Smooth muscle cell (in vitro differentiated cells): ENCODE measurements around the gene CXXC5. TPM values are rescaled to one million over a fixed set of nuclear protein-coding genes. Genes with fewer than 3 reads are reported as not detected.

ENCODE experiments used
- DNase-seq: peaks from one replicate; lab custom pipeline; 2025; ENCODE audit not compliant: unreplicated experiment; lab: John Stamatoyannopoulos, UW
- H2AFZ ChIP-seq: fragments of 200-600 bp; sonication (generic); 2 replicates; pipeline ENCODE4 v1.6.0; 2016; ENCODE audit warnings: antibody characterized with exemption, low read depth, mild to moderate bottlenecking
- H3F3A ChIP-seq: fragments of 200-600 bp; sonication (generic); 2 replicates; pipeline ENCODE4 v1.6.0; 2017; ENCODE audit warnings: antibody characterized with exemption, low read depth
- H3K27ac ChIP-seq: fragments of 200-600 bp; sonication (generic); 2 replicates; pipeline ENCODE4 v1.5.1; 2016; ENCODE audit warnings: low read depth, mild to moderate bottlenecking
- H3K27me3 ChIP-seq: fragments of 200-600 bp; sonication (generic); 2 replicates; pipeline ENCODE4 v1.6.1; 2016; ENCODE audit warnings: low read depth, mild to moderate bottlenecking
- H3K36me3 ChIP-seq: fragments of 200-600 bp; sonication (generic); 2 replicates; pipeline ENCODE4 v1.5.1; 2016; ENCODE audit warnings: low read depth
- H3K4me1 ChIP-seq: fragments of 200-600 bp; sonication (generic); 2 replicates; pipeline ENCODE4 v1.5.1; 2016; ENCODE audit warnings: low read depth
- H3K4me2 ChIP-seq: fragments of 200-600 bp; sonication (generic); 2 replicates; pipeline ENCODE4 v1.6.0; 2016; ENCODE audit warnings: mild to moderate bottlenecking
- H3K4me3 ChIP-seq: fragments of 200-600 bp; sonication (generic); 2 replicates; pipeline ENCODE4 v1.5.1; 2016; ENCODE audit warnings: mild to moderate bottlenecking
- H3K79me2 ChIP-seq: fragments of 200-600 bp; sonication (generic); 2 replicates; pipeline ENCODE4 v1.6.0; 2016; ENCODE audit warnings: low read depth, mild to moderate bottlenecking
- H3K9ac ChIP-seq: fragments of 200-600 bp; sonication (generic); 2 replicates; pipeline ENCODE4 v1.6.0; 2016; ENCODE audit warnings: low read depth
- H3K9me3 ChIP-seq: fragments of 200-600 bp; sonication (generic); replicated peaks from 2 replicates; pipeline ENCODE4 v1.5.1; 2016; ENCODE audit warnings: low read depth
- H4K20me1 ChIP-seq: fragments of 200-600 bp; sonication (generic); 2 replicates; pipeline ENCODE4 v1.6.0; 2016; ENCODE audit warnings: low read depth
- WGBS: methylation state at CpG from one replicate; pipeline ENCODE4 v1.1.7; 2016; ENCODE audit warnings: low lambda C conversion rate; 5-methylcytosine and 5-hydroxymethylcytosine counted together
- polyA plus RNA-seq: library from polyadenylated mRNA; unstranded; fragments of >200 nt; fragmentation: Nextera tagmentation; extraction: Ambion mirVana; gene quantifications from 2 replicates; pipeline ENCODE4 v1.2.1, GENCODE V29; 2016
- total RNA-seq: library from RNA; depleted of rRNA; stranded (reverse); fragments of >200 nt; gene quantifications from 2 replicates; pipeline ENCODE4 v1.2.3, GENCODE V29; 2014
- TF ChIP-seq, protein P1 (sequence below): fragments of 200-600 bp; sonication (generic); IDR thresholded peaks from 2 replicates; pipeline ENCODE4 v1.5.1; 2017; ENCODE audit warnings: borderline replicate concordance, mild to moderate bottlenecking, antibody characterized with exemption; ENCODE audit not compliant: insufficient read depth, poor library complexity, severe bottlenecking

The CXXC5 gene
- total and polyA plus RNA-seq, 2 experiments from 2014 or later: 85.5 to 139 TPM

DNA sequence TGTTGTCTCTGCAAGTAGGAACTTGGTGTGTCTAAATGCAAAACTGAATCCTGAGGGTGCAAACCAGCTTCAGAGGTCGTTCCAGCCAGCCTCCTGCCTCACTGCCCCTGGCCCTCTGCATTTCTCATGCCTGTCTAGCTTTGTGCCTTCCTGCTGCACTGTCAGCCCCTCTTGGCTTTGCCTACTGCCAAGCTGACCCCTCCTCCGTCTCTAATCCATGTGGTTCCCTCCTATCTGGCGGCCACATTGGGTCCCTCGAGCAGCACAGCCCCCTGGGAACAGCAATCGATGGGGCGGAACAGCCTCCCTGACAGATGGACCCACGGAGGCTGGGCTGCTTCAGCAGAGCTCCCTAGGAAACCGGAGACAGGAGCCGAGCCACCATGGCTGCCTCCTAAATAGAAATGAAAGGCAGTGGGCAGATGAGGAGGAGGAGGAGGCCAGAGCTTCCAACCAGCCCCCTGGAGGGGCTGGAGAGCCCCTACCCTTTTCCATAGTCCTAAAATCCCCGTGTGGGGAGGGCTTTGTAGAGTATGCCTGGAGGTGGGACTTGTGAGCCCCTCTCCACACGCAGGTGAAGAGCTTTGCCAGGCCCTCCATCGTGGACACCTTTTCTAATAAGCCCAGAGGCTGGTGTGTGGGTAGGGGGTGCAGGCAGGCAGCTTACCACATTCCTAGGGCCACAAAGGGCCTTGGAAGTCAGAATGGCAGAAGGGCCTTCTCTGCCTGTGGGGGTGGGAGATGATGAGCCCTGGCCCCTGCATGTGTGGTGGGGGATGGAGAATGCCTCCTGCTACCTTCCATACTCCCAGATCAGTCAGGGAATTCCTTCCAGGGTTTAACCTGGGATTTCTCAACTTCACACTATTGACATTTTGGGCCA lies 9.2 kb upstream of the CXXC5 start:
- TF ChIP-seq, protein P1, sequence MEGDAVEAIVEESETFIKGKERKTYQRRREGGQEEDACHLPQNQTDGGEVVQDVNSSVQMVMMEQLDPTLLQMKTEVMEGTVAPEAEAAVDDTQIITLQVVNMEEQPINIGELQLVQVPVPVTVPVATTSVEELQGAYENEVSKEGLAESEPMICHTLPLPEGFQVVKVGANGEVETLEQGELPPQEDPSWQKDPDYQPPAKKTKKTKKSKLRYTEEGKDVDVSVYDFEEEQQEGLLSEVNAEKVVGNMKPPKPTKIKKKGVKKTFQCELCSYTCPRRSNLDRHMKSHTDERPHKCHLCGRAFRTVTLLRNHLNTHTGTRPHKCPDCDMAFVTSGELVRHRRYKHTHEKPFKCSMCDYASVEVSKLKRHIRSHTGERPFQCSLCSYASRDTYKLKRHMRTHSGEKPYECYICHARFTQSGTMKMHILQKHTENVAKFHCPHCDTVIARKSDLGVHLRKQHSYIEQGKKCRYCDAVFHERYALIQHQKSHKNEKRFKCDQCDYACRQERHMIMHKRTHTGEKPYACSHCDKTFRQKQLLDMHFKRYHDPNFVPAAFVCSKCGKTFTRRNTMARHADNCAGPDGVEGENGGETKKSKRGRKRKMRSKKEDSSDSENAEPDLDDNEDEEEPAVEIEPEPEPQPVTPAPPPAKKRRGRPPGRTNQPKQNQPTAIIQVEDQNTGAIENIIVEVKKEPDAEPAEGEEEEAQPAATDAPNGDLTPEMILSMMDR: no peak
- Histone ChIP-seq H3K9me3 (no peaks in the 10 kb centered on the region), H3K4me3 (no peak overlapping the region), H3K9ac (peak overlapping the region; percentile 97), H4K20me1 (no peaks in the 10 kb centered on the region), H2AFZ (no peak overlapping the region), H3K4me2 (peak overlapping the region; percentile 86), H3K36me3 (no peaks in the 10 kb centered on the region), H3K27ac (peak overlapping the region; percentile 98), H3K79me2 (no peaks in the 10 kb centered on the region), H3F3A (peaks cover 9% of the 10 kb centered on the region), H3K27me3 (no peaks in the 10 kb centered on the region), H3K4me1 (peaks cover 36% of the 10 kb centered on the region)
- no peak for DNase-seq
- WGBS: 65% methylated on average over 12 of the region's 12 CpGs

DNA sequence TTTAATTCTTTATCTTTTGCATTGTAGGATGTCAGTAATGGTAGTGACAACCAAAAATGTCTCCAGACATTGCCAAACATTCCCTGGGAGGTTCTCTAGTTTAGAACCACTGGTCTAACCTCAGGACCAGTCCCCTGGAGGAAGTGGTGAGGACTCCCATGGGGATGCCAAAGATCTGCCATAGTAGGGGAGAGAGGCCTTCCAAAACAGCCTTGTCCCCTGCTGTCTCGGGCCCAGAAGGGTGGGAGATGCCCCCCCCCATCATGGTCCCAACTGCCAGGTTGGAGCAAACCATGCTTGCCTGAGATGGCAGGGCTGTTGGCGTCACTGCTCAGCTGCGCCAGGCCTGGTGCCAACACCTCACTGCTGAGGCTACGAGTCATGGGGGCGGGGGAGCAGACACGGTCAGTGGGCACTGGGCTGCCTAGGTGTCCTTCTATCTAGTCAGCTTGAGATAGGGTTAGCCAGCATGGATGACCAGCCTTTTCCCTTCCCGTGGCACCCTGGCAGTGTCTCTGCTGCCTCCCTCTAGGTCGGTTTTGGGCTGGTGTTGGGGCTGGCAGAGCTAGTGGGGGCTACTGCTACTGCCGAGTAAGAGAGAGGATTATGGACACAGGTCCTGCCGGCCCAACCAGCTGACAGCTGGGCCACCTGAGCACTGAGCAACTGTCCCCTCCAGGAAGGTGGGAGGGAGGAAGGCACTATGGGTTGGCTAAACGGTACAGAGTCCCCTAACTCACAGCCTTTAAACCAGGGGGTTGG lies 8.3 kb upstream of the CXXC5 start:
- WGBS: 88% methylated on average over 11 of the region's 11 CpGs

DNA sequence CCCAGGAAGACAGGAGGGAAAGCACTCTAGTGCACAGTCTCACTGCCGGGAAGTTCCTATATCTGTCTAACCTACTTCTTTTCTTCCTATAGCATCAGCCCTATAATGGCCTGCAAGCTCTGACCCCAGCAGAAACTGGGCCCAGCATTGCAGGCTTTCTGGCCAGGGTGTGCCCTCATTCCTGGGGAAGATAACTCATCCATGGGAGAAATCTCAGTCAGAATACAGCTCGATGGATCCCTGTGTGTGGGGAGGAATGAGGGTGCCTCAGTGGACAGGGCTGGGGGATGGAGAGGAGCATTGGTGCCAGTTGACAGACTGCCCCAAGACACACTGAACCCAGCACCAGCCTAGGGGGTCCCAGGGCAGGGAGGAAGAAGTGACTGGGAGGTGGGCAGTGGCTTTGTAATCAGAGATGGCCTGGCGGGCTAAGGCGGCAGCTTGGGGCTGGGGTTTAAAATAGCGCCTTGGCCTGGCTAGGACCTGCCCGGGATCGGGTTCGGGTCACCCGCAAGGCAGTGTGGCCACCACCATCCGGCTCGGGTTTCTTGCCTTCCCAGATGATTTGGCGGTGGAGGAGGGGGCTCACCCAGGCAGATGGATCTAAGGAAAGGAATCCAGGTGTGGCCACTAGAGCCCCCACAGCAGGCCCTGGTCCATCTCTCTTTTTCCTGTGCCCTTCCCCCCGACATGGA lies 7.6 kb upstream of the CXXC5 start:
- Histone ChIP-seq H4K20me1 (no peaks in the 10 kb centered on the region), H3K4me2 (no peak overlapping the region), H3F3A (peaks cover 9% of the 10 kb centered on the region), H3K4me3 (no peak overlapping the region), H3K9ac (no peak overlapping the region), H3K27ac (no peak overlapping the region), H3K36me3 (no peaks in the 10 kb centered on the region), H3K27me3 (no peaks in the 10 kb centered on the region), H3K4me1 (peaks cover 36% of the 10 kb centered on the region), H3K79me2 (no peaks in the 10 kb centered on the region), H2AFZ (no peak overlapping the region), H3K9me3 (no peaks in the 10 kb centered on the region)
- WGBS: 88% methylated on average over 13 of the region's 13 CpGs
- TF ChIP-seq, protein P1: no peak
- DNase-seq: no peak

More for the DNA sequence above, 8.3 kb upstream of the CXXC5 start:
- H3K36me3 ChIP-seq: no peaks in the 10 kb centered on the region
- H4K20me1 ChIP-seq: no peaks in the 10 kb centered on the region
- H2AFZ ChIP-seq: no peak overlapping the region
- no peak for DNase-seq
- no peak overlapping the region for H3K27ac ChIP-seq
- TF ChIP-seq, protein P1: no peak
- H3K9me3 ChIP-seq: no peaks in the 10 kb centered on the region
- H3K4me1 ChIP-seq: peaks cover 36% of the 10 kb centered on the region
- H3K27me3 ChIP-seq: no peaks in the 10 kb centered on the region
- H3K4me2 ChIP-seq: no peak overlapping the region
- H3K79me2 ChIP-seq: no peaks in the 10 kb centered on the region
- peaks cover 9% of the 10 kb centered on the region for H3F3A ChIP-seq
- no peak overlapping the region for H3K4me3 ChIP-seq
- peak overlapping the region; percentile 97 for H3K9ac ChIP-seq
